ENCODE results near the gene THAP4. TPM values are rescaled to one million over a fixed set of nuclear protein-coding genes. Genes with fewer than 3 reads are reported as not detected.

THAP4 gene, protein sequence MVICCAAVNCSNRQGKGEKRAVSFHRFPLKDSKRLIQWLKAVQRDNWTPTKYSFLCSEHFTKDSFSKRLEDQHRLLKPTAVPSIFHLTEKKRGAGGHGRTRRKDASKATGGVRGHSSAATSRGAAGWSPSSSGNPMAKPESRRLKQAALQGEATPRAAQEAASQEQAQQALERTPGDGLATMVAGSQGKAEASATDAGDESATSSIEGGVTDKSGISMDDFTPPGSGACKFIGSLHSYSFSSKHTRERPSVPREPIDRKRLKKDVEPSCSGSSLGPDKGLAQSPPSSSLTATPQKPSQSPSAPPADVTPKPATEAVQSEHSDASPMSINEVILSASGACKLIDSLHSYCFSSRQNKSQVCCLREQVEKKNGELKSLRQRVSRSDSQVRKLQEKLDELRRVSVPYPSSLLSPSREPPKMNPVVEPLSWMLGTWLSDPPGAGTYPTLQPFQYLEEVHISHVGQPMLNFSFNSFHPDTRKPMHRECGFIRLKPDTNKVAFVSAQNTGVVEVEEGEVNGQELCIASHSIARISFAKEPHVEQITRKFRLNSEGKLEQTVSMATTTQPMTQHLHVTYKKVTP
- total RNA-seq (2014; rRNA removed; shearing (Covaris generic)): 33.0 and 33.5 TPM in 2 replicates

DNA sequence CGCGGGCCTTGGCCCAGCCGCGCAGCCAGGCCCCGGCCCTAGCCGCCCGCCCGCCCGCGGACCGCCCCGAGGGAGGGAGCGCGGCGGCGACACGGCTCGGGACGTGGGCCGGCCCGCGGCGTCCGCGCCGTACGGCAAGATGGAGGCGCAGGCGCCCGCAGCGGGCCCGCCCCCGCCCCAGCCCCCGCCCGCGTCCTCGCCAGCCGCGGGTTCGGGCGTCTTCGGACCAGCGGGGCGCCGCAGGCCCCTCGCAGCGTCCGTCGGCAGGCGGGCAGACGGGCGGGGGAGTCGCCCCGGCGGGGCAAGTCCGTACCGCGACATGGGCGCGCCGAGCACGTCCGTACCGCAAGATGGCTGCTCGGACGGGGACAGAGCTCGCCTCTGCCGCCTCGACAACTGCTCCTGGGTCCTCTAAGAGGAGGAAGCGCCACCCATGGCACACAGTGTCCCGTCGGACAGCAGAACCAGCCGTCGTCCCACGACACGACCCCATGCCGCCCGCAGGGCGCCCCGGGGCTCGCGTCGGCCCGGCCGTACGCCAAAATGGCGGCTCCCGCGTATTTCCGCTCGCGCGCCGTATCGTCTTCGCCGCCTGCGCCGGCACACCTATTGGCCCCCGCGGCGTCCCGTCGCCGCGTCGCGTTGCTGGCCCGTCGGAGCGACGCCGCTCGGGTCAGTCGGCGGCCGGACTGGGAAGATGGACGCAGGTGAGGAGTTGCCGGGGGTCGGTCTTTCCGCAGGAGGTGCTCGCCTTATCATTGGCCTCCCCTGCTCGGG is at the start of gene THAP4, which contains the start of gene ATG4B:
Gene THAP4, minus strand, starts transcription at position 141 of the 777 bp plus-strand sequence. CDS start 141 bp downstream, outside the sequence.
Gene ATG4B, plus strand, starts transcription at position 676 of the 777 bp plus-strand sequence. Its CDS starts 22 bp downstream, at position 698.
- DNase-seq (ENCODE audit: low read depth): peak; percentile 82

DNA sequence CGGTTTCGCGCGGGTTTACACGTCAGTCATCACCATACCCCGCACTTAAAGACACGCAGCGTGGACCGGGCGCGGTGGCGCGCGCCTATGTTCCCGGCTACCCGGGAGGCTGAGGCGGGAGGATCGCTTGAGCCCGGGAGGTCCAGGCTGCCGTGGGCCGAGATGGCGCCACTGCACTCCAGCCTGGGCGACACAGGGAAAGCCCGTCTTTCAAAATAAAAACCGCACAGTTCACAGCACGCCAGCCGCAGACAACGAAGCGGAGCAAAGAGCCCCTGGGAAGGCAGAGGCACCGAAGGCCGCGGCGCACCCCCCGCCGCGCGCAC is 49.3 kb upstream of the THAP4 start:
- DNase-seq (ENCODE audit: low read depth): no peak

DNA sequence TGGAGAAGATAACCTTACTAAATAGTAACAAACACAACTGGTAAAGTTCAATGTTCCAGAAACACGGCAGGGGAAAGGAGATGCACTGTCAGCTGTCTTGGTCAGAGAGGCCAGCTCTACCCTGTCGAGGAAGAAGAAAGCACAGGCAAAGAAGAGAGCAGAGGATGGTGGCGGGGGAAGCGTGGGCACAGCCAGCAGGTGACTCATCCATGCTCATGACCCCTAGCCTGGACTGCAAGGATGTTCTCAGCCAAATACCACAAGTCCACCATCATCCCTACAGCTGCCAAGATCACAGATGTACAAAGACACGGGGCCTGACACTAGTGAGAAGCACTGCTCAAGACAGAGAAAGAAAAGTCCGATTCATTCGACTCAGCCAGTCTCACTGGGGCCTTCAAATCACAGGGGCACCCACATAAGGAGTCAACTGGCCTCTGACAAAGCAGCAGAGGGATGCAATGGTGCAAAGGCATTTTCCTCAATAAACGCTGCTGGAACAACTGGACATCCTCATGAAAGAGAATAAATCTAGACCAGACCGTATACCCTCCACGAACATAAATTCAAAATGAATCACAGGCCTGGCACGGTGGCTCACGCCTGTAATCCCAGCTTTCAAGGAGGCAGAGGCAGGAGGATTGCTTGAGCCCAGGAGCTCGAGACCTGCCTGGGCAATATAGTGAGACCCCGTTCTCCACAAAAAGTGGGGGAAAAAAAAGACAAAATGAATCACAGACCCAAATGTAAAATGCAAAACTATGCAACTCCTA is 44.1 kb upstream of the THAP4 start:
- peak; percentile 97 for DNase-seq (ENCODE audit: low read depth)

DNA sequence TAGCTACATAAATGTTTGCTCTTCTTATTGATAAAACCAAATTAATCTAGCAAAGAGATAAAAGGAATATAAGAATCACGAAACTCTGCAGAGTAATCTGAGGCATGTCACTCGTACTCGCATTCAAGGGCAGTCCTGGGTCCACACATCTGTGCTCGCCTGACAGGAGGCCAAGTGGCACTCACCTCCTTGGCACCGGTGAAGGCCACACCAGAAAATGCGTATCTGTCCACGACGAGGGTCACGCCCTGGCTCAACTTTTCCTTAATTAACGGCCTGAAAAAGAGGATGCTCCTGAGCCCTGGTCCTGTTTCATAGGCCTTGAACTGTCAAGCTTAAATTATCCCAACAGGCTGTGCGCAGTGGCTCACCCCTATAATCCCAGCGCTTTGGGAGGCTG is 43.1 kb upstream of the THAP4 start:
- DNase-seq (ENCODE audit: low read depth): no peak

DNA sequence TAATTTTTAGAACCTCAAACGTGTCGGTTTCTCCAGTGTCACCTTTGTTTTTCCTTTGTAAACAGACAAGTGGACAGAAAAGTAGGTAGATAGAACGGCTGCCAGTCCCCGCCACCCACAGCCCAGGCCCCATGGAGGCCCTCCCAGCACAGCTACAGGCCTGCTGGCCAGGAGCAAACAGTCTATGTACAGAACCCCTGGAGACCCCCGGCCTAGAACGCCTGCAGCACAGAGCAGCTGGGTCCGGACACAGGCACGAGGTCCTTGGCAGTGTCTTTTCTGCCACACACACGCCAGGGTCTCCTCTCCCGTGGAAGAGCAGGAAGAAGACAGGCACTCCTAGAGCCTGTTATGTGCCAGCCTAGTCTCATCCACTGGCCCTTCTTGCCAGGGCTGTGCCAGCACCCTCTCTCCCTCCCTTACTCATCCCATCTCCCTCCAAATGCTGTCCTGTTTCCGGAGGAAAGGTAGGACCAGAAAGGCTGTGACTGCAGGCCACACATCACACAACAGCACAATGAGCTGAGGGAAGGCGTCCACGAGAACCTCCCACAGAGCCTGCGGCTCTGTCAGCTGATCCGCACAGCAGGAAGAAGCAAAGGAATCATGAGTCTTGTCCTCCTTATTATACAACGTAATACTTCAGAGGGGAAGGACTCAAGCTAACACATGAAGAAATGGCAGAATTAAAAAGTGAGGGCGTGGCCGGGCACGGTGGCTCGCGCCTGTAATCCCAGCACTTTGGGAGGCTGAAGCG is 42.0 kb upstream of the THAP4 start:
- DNase-seq (ENCODE audit: low read depth): no peak

DNA sequence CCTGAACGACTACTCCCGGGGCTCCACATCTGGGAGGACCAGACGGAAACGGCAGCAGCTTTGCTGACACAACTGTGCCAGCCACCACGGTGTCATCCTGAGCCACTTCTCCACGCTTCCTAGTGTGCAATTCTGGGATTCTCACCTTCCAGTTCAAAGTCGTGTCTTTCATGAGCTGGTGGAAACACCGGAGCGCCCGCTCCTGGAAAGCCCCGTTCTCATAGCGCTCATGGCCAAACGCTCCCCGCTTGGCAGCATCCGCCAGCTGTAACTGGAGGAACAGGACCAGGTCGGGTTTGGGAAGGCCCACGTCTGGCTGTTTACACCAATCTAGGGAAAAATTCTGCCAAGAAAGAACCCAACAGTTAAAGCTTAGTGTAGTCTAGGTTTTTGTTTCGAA is 41.3 kb upstream of the THAP4 start:
- DNase-seq (ENCODE audit: low read depth): no peak

DNA sequence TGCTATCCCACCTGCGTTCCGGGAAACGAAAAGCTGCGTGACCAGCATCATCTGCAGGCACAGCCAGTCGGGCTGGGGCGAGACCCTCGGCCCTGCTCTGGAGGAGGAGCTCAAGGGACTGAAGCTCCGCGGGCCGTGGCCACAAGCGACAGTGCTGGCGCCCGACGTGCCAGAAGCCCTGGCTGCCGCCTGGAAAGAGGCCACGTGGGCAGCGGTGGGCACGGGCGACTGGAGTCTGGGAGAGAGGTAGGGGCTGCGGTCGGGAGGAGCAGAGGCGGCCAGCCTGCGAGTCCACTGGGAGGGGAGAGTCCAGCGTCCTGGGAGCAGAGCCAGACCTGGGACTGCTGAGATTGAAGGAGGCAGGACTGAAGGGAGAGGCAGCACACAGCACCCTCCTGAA is 40.4 kb upstream of the THAP4 start:
- DNase-seq (ENCODE audit: low read depth): no peak

DNA sequence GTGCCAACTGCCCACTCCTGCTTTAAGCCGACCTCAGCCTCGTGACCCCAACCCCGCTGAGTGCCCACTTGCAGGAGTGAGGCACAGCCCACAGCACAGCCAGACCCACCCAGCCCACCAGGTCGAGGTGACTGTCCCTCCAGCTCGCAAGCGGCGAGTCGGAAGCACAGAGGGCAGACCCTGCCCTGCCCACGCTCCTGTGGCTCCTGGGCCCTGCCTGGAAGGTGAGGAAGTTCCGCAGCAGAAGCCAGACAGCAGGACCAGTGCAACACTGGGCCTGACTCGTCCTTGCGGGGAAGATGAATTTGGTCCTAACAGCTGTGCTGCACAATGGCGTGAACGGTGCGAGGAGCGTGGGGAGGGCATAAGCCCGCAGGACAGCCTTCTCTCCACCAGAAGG is 39.7 kb upstream of the THAP4 start:
- DNase-seq (ENCODE audit: low read depth): no peak

DNA sequence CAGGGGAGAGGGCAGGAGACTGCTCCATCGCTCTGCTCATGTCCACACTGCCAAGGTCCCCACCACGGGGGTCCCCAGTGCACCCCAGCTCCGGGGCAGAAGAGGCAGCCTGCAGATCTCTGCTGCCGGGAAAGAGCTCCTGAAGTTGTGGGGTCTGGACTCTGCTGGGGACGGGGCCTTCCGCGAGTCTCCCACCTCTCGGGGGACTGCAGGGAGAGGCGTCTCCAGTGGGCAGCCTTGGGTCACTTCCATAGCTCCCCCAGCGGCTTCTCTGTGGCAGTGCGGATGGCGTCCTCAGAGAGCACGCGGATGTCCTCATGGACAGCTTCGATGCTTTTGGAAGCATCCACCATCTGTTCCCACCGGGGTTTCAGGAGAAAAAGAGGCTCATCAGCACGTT is 38.9 kb upstream of the THAP4 start:
- DNase-seq (ENCODE audit: low read depth): no peak

DNA sequence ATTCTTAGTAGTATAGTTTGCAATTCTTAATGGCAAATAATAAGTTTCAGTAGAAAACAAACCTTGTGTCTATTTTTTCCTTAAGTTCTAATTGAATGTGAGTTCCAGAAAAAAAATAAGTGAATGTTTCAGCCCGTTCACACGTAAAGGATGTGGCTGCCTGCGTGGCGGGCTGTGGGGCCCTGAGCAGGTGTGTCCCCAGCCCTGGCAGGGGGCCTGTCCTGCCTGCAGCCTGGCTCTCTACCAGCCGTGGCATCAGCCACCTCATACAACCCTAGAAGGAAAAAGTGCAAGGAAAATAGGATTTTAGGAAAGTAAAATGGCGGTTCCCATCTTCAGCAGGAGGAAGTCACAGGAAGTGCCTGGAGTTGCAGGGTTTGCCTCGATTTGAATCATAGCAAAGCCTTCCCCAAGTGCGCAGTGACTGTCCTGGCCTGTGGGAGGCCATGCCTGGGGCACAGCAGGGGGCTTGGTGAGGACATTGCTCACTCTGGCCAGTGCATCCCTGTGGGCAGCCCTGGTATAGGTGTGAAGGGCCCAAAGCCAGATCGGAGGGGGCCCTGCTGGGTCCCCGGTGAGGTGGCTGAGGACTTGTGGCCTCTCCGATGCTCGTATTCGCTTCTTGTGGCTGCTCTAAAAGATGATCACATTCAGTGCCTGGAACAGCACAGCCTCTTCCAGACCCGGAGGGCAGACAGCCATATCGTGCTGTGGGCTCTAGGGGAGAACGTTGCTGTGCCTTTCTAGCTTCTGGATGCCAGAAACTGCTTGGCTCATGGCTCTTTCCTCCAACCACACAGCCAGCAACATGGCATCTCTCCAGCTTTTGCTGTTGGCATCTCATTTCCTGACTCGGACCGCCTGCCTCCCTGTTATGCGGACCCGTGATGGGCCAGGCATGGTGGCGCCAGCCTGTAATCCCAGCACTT is 37.1 kb upstream of the THAP4 start:
- DNase-seq (ENCODE audit: low read depth): peak; percentile 32

DNA sequence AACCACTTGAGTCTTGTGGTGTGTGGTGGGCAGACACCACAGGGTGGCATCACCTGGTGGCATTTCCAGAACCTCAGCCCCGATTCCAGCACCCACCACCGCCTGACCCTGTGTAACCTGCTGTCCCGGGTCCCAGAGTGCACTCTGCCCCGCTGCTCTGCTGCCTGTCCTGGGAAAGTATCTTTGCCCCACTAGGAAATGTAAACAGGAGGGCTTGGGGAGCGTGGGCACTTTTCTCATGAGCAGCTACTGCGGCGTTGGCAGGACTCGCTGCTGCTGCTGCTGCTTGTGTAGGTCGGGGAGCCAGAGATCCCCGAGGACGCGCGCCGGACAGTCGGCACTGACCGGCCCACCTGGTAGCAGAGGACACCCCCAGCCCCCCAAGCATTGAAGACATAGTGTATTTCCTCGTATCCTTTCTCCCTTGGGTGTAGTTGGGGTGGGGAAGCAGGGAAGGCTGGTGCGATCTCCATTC is 36.3 kb upstream of the THAP4 start:
- no peak for DNase-seq (ENCODE audit: low read depth)

DNA sequence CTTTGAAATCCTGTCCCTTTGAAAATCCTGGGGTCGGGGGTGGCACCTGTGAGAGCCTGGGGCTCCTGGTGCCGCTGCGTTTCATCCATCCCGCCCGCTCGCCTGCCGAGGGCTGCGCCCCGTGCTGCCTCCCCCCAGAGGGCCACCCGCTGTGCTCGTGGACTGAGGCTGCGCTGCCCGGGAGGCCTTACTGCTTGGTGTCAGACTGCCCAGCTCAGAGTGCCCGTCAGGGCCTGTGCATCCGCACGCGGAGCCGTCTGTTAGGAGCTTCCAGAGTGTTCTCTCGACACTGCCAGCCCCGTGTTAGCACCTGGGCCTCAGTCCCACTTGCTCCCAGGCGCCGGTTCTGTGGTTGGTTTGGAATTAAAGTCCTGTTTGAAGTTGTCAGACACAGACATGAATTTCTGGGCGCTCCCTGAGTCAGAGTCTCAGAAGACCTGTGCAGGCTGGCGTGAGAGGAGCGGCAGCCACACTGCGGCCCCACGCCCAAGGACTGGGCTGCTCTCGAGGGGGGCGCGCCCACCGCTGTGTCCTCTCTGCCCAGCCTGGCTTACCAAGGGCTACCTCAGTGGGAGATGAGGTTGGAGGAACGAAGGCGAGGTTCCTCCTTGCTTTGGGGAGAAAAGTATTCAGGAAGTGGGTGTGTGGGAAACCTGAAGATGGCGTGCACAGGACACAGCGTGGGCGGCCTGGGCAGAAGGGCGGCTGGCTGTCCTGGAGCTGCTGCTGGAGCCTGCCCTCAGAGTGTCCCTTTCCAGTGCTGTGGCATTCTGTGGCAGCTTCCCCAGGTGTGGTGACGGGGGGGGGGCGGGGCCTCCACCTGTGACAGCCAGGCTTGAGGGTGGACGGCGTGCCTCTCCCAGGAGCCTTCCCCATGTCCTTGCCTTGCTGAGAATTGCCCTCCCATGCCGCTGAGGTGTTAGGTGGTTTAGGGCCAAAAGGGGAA is 35.6 kb upstream of the THAP4 start:
- DNase-seq (ENCODE audit: low read depth): no peak

DNA sequence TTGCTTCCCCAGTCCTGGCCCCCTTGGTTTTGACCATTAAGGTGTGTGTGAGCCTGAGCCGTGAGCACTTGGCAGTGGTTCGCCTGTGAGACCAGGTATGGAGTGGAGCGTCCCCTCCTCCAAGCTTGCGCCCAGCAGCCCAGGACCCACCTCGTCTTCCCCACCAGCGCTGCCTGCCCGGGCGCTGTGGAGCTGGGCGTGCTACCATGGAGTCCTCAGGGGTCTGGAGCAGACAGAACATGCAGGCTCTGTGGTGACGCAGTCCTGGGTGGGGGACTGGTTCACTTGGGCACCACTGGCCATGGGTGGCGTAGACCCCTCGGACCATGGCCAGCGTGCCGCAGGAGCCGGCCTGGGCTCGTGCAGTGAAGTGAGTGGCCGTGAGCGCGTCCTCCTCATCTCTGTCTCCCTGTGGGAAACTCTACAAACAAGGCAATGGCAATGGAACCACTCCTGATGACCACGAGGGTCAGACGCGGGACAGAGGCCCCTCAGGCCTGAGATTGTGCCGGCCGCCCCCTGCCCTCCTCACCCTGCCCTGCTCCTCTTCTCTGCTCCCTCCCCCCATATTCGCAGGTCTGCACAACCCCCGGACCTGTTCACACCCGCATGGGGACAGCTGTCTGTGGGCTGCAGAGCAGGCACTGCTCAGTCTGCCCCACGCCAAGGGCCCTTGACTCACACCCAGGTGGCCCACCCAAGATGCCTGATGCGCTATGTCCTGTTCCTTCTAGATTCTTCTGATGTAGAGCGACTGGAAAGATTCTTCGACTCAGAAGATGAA is 34.7 kb upstream of the THAP4 start:
- no peak for DNase-seq (ENCODE audit: low read depth)

DNA sequence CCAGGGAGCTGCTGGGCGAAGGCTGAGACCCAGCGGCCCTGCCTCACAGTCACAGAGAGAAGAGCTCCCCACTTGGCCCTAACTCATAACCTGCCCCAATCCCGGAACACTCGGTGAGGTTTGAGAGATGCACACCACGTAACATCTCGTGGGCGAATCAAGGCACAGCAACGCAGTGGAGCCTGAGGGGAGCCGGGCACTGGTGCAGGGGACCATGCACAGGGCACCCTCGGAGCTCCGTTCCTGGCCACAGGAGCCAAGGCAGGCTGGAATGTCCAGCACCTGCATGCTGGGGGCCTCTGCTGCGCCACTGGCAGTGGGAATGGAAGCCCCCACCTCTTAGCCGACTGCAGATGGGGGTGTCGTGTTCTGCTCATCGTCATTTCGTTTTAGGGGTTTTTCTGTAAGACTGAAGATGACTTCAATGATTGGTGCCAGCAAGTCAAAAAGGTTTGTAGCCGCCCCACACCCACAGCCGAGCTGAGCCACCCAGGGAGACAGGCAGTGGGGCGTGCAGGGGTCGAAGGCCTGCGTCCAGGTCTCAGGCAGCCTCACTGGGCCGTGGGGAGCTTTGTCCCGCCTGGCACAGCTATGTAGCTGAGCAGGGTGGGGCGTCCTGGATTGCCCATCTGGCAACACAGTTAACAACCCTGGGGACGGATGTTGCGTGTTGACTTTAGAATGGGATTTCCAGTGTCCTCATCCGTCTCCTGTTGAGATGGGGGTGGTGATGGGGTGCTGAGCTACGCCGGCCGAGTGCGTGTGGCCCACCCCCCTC is 33.6 kb upstream of the THAP4 start:
- DNase-seq (ENCODE audit: low read depth): no peak

DNA sequence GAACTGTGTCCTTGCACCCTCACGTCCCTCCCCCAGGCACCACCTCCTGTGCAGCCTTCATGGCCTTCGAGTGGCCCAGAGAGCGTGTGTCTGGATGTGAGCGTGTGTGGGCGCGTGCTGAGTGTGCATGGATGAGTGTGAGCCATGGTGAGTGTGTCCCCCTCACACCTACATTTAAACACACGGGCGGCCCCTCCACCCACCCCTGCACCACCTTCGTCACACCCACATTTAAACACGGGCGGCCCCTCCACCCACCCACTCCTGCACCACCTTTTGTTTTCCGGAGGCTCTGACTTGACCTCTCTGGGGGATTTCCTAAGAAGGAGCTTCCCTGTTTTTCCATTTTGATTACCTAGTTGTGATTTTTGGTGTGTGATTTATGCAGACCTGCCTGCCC is 31.9 kb upstream of the THAP4 start:
- no peak for DNase-seq (ENCODE audit: low read depth)

DNA sequence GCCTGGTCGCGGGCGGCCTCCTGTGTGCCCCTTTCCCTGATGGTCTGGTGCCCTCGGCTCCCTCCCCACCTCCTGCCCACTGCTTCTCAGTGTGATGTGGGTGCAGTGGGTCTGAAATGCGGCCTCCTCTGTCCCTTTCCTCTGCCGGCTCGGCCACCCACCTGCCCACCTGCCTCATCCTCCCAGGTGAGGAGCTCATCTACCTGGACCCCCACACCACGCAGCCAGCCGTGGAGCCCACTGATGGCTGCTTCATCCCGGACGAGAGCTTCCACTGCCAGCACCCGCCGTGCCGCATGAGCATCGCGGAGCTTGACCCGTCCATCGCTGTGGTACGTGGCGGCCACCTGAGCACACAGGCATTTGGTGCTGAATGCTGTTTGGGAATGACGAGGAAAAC is 31.4 kb upstream of the THAP4 start:
- no peak for DNase-seq (ENCODE audit: low read depth)

All from RPMI7951 (cell line).